Measurements from ENCODE around the gene MYOZ2.

GRCh38 chr4:119116925-119117900 lies 18.4 kb upstream of the MYOZ2 start:
- TF ChIP-seq POLR2A (IDR thresholded peaks at IDR 0.05) (no peak), CTCF (IDR thresholded peaks at IDR 0.05) (no peak)
